B cell (primary cell): ENCODE data around the gene ANO9. TPM values are rescaled to one million over a fixed set of nuclear protein-coding genes. Genes with fewer than 3 reads are reported as not detected.

Experiments
- ATAC-seq: fragments of 200-7000 bp; cut with Tn5 transposase; one replicate; pipeline ENCODE4 v1.10.0; 2021; ENCODE audit warnings: low read depth, mild to moderate bottlenecking, moderate number of reproducible peaks, moderate library complexity
- CTCF ChIA-PET: fragments of 350-600 bp; sonication (Branson Sonifier 250); formaldehyde crosslinking; loops from one replicate; lab custom pipeline; 2021; ENCODE audit warnings: antibody characterized with exemption, inconsistent platforms; lab: Charles Lee
- POLR2A ChIA-PET: fragments of 350-600 bp; sonication (Branson Sonifier 250); formaldehyde crosslinking; loops from one replicate; lab custom pipeline; 2021; ENCODE audit warnings: antibody characterized with exemption; lab: Charles Lee
- DNase-seq: peaks from one replicate; pipeline ENCODE4 v3.0.0; 2013
- H2AFZ ChIP-seq: 2 replicates; pipeline ENCODE4 v1.6.1; 2012; ENCODE audit warnings: mild to moderate bottlenecking, low read depth, low read length; ENCODE audit not compliant: insufficient read depth, poor library complexity, severe bottlenecking
- H3K27ac ChIP-seq, 2 donors: 1 replicate in 1 of 2; 2 replicates in 1 of 2; pipeline ENCODE4 v1.5.1; 2012 to 2013; ENCODE audit warnings: low read length in 2 of 2, mild to moderate bottlenecking in 2 of 2, moderate library complexity in 1 of 2
- H3K27me3 ChIP-seq, 4 experiments: fragments of 200-600 bp in 1 of 4; sonication (generic) in 1 of 4; replicated peaks in 1 of 4; 1 replicate in 2 of 4; 2 replicates in 2 of 4; pipeline versions ENCODE4 v1.6.1 to v1.7.0; 2013 to 2016; ENCODE audit warnings: low read length in 3 of 4, mild to moderate bottlenecking in 2 of 4, mixed read lengths in 1 of 4, moderate library complexity in 1 of 4; ENCODE audit not compliant: insufficient read depth in 4 of 4, control insufficient read depth in 3 of 4; ENCODE audit errors: control extremely low read depth in 1 of 4
- H3K36me3 ChIP-seq, 2 experiments: replicated peaks in 1 of 2; 1 replicate in 1 of 2; 2 replicates in 1 of 2; pipeline versions ENCODE4 v1.6.1 to v1.7.1; 2013; ENCODE audit warnings: low read length in 1 of 2; ENCODE audit not compliant: insufficient read depth in 2 of 2, control insufficient read depth in 1 of 2; ENCODE audit errors: control extremely low read depth in 1 of 2, extremely low read depth in 1 of 2
- H3K4me1 ChIP-seq, 2 donors: fragments of 200-600 bp in 1 of 2; sonication (generic) in 1 of 2; 1 replicate in 1 of 2; 2 replicates in 1 of 2; pipeline versions ENCODE4 v1.5.1 to v1.6.1; 2013 to 2017; ENCODE audit warnings: low read length in 2 of 2; ENCODE audit not compliant: control insufficient read depth in 2 of 2, insufficient read depth in 2 of 2
- H3K4me2 ChIP-seq: replicated peaks from 2 replicates; pipeline ENCODE3; 2012; ENCODE audit warnings: mild to moderate bottlenecking, low read depth, low read length; ENCODE audit not compliant: poor library complexity, severe bottlenecking
- H3K4me3 ChIP-seq, 5 experiments: fragments of 200-600 bp in 1 of 5; sonication (generic) in 1 of 5; 1 replicate in 3 of 5; 2 replicates in 2 of 5; pipeline versions ENCODE4 v1.5.1 to v1.7.0; 2011 to 2016; ENCODE audit warnings: low read length in 4 of 5, mild to moderate bottlenecking in 4 of 5, low read depth in 2 of 5, control low read depth in 1 of 5, moderate library complexity in 1 of 5; ENCODE audit not compliant: insufficient read depth in 1 of 5; ENCODE audit errors: control extremely low read depth in 1 of 5, extremely low read depth in 1 of 5
- H3K79me2 ChIP-seq: fragments of 200-600 bp; sonication (generic); one replicate; pipeline ENCODE4 v1.6.0; 2016; ENCODE audit warnings: low read length; ENCODE audit not compliant: control insufficient read depth, insufficient read depth
- H3K9ac ChIP-seq: fragments of 200-600 bp; sonication (generic); 2 replicates; pipeline ENCODE4 v1.6.1; 2017; ENCODE audit warnings: mild to moderate bottlenecking, low read length, moderate library complexity
- H3K9me3 ChIP-seq, 3 donors: one replicate each; pipeline versions ENCODE4 v1.6.1 to v1.7.1; 2013; ENCODE audit warnings: low read length in 2 of 3; ENCODE audit not compliant: control insufficient read depth in 2 of 3, insufficient read depth in 1 of 3; ENCODE audit errors: control extremely low read depth in 1 of 3
- H4K20me1 ChIP-seq: 2 replicates; pipeline ENCODE4 v1.6.0; 2012; ENCODE audit warnings: mild to moderate bottlenecking, low read length; ENCODE audit not compliant: insufficient read depth, control insufficient read depth, poor library complexity, severe bottlenecking
- H3K27ac Mint-ChIP-seq: one replicate; pipeline ENCODE4 v1.8.0; 2021; ENCODE audit warnings: mixed read lengths
- H3K27me3 Mint-ChIP-seq: one replicate; pipeline ENCODE4 v1.8.0; 2021; ENCODE audit warnings: mixed read lengths
- H3K4me1 Mint-ChIP-seq: one replicate; pipeline ENCODE4 v1.8.0; 2021; ENCODE audit warnings: mixed read lengths
- H3K4me3 Mint-ChIP-seq: one replicate; pipeline ENCODE4 v1.8.0; 2021; ENCODE audit warnings: mixed read lengths
- H3K9me3 Mint-ChIP-seq: one replicate; pipeline ENCODE4 v1.8.0; 2022; ENCODE audit warnings: mixed read lengths; ENCODE audit not compliant: insufficient read depth
- EZH2 ChIP-seq: IDR thresholded peaks from 2 replicates; pipeline ENCODE4 v1.6.1; 2012; ENCODE audit warnings: borderline replicate concordance, low read depth, mild to moderate bottlenecking, moderate library complexity, low read length; ENCODE audit not compliant: insufficient read depth, poor library complexity, severe bottlenecking
- WGBS: methylation state at CpG from one replicate; pipeline ENCODE4 v1.1.5; 2013; ENCODE audit warnings: missing lambda C conversion rate; ENCODE audit not compliant: insufficient coverage; 5-methylcytosine and 5-hydroxymethylcytosine counted together
- intact Hi-C: fragments of 100-400 bp; cut with micrococcal nuclease; formaldehyde crosslinking; loops from one replicate; pipeline ENCODE4 v1.10.0; 2022
- polyA plus RNA-seq: library from polyadenylated mRNA; depleted of rRNA; stranded (reverse); fragments of >200 nt; gene quantifications from 2 replicates; pipeline ENCODE4 v1.2.3, GENCODE V29; 2012
- total RNA-seq, 2 donors: library from RNA; stranded (reverse); fragments of 120-200 nt in 1 of 2; gene quantifications; 1 replicate in 1 of 2; 2 replicates in 1 of 2; pipeline versions ENCODE4 v1.2.3 to v1.2.4, GENCODE V29; 2013 to 2022
- TF ChIP-seq, protein P1 (sequence below): fragments of 200-600 bp; IDR thresholded peaks from one replicate; pipeline ENCODE4 v1.8.0; 2022; ENCODE audit warnings: antibody characterized with exemption, mild to moderate bottlenecking

ANO9 gene
- total and polyA plus RNA-seq, 2 donors (not counting 1 experiment from before 2014, with no cell fraction given) = 62.0 to 107 TPM

DNA sequence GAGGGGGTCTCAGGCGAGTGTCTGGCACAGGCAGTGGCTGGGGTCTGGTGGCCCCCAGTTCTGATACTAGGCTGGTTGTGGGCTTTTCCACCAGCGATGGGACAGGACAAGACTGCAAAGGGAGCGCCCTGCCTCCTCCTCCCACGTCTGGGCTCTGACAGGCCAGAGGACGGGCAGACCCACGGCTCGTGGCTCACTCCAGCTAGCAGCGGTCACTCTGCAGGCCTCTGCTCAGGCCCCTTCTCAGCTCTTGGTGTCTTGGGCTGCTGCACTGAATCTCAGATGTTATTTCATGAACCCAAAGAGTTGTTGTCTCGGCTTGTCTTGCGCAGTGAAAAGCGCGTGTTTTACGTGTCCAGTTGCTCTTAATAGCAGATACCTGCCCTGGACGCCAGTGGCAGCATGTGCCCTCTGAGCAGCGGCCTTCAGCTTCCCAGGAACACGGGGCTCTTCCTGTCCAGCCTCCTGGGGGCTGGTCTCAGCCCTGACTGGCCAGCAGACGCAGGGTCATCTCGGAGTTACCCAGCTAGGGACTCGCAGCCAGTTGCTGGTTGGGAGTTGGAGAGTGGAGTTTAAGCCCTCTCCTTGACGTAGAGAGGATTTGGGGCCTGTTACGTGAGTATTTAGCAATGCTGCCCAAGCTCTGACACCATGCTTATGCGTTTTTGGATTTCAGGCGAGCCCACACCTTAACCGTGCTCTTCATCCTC is 17.9 kb upstream of the ANO9 start:
- DNase-seq (no peak), ATAC-seq (no peak)
- Histone ChIP-seq H3K36me3 (peaks cover 0 to 12% of the 10 kb centered on the region in 2 experiments), H4K20me1 (peaks cover 15% of the 10 kb centered on the region), H3K9ac (no peak overlapping the region), H3K4me2 (no peak overlapping the region), H3K27me3 (no peaks in the 10 kb centered on the region), H2AFZ (no peak overlapping the region), H3K9me3 (no peaks in the 10 kb centered on the region), H3K4me1 (peaks cover 17 to 18% of the 10 kb centered on the region in 2 donors), H3K4me3 (no peak overlapping the region), H3K27ac (peak overlapping the region in 1 of 2 donors; percentile 7), H3K79me2 (peaks cover 37% of the 10 kb centered on the region)
- Mint-ChIP-seq H3K9me3 (no peaks in the 10 kb centered on the region), H3K27me3 (no peaks in the 10 kb centered on the region), H3K4me1 (peaks cover 18% of the 10 kb centered on the region), H3K27ac (no peak overlapping the region), H3K4me3 (no peak overlapping the region)
- TF ChIP-seq, protein P1, sequence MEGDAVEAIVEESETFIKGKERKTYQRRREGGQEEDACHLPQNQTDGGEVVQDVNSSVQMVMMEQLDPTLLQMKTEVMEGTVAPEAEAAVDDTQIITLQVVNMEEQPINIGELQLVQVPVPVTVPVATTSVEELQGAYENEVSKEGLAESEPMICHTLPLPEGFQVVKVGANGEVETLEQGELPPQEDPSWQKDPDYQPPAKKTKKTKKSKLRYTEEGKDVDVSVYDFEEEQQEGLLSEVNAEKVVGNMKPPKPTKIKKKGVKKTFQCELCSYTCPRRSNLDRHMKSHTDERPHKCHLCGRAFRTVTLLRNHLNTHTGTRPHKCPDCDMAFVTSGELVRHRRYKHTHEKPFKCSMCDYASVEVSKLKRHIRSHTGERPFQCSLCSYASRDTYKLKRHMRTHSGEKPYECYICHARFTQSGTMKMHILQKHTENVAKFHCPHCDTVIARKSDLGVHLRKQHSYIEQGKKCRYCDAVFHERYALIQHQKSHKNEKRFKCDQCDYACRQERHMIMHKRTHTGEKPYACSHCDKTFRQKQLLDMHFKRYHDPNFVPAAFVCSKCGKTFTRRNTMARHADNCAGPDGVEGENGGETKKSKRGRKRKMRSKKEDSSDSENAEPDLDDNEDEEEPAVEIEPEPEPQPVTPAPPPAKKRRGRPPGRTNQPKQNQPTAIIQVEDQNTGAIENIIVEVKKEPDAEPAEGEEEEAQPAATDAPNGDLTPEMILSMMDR = no peak
- no peak for TF ChIP-seq EZH2
- ChIA-PET CTCF (no interaction called here), POLR2A (no interaction called here)
- WGBS = over 99% methylated on average over 21 of the region's 24 CpGs
- intact Hi-C loops = loop anchor here (10.0 kb wide), 1 partner anchor 335 kb away; the partner anchor contains the start of genes CEND1 and SLC25A22

DNA sequence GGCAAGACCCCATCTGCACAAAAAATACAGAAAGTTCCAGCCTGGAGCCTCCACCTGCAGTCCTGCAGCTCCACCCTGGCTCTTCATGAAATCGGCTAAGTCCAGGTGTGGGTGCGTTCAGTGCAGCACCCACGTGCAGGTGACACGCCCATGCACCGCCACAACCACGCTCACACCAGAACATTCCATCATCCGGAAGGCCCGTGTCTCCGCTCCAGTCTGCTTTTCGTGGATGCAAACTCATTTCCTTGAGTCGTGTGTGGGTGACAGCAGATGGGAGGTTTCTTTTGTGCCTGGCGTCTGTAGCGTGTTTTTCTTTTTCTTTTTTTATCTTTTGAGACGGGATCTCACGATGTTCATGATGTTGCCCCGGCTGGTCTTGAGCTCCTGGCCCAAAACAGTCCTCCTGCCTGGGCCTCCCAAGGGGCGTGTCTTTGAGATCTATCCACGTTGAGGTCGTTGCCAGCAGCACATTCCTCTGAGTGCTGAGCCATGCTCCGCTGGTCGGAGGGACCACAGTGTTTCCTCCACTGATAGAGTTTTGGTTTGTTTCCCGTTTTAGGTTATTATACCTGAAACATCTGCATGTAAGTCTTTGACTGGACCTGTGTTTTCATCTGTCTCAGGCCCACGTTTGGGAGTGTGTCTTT is 15.4 kb upstream of the ANO9 start:
- TF ChIP-seq EZH2 = no peak
- TF ChIP-seq, protein P1 = no peak
- peaks cover 0 to 18% of the 10 kb centered on the region in 2 experiments for H3K36me3 ChIP-seq
- no peaks in the 10 kb centered on the region for H3K9me3 ChIP-seq
- peaks cover 15% of the 10 kb centered on the region for H4K20me1 ChIP-seq
- peak; percentile 24 for ATAC-seq
- peak overlapping the region; percentile 80 for H3K27ac Mint-ChIP-seq
- H2AFZ ChIP-seq = no peak overlapping the region
- CTCF ChIA-PET = interaction anchor here (1.4 kb wide), 1 partner anchor 9 kb away, joined by 5 read pairs; no protein-coding TSS in a partner anchor
- no peak overlapping the region for H3K9ac ChIP-seq
- no peaks in the 10 kb centered on the region for H3K9me3 Mint-ChIP-seq
- H3K27me3 ChIP-seq = no peaks in the 10 kb centered on the region
- H3K4me3 ChIP-seq = no peak overlapping the region
- peak overlapping the region; percentile 64 for H3K4me3 Mint-ChIP-seq
- peak overlapping the region; percentile 44 for H3K4me2 ChIP-seq
- peaks cover 33% of the 10 kb centered on the region for H3K79me2 ChIP-seq
- no peak overlapping the region for H3K27ac ChIP-seq
- 15% methylated on average over 17 of the region's 23 CpGs for WGBS
- no peaks in the 10 kb centered on the region for H3K27me3 Mint-ChIP-seq
- POLR2A ChIA-PET = no interaction called here
- peaks cover 21 to 23% of the 10 kb centered on the region in 2 donors for H3K4me1 ChIP-seq
- intact Hi-C loops = loop anchor here (10.0 kb wide), 1 partner anchor 338 kb away; the partner anchor contains the start of genes CEND1 and SLC25A22
- H3K4me1 Mint-ChIP-seq = peaks cover 21% of the 10 kb centered on the region
- DNase-seq = no peak
